ENCODE measurements around the gene LRIG1.
A peak's percentile ranks its signal among the peaks of the same experiment; 100 is the strongest.

Gene LRIG1

GRCh38 chr3:66502981-66503380 lies 2.2 kb upstream of the LRIG1 start:
- DNase-seq (ENCODE audit: low read depth in 2 of 2), result no peak

GRCh38 chr3:66502245-66502874 lies 1.5 kb upstream of the LRIG1 start:
- no peak for DNase-seq (ENCODE audit: low read depth in 2 of 2)

GRCh38 chr3:66501483-66502244 lies 842 bp upstream of the LRIG1 start:
- no peak for DNase-seq (ENCODE audit: low read depth in 2 of 2)

- DNase-seq (ENCODE audit: low read depth in 2 of 2), result peak; percentile 26 to 30
These were observed 794 bp downstream of the LRIG1 start for GRCh38 chr3:66499881-66500575.

GRCh38 chr3:66498687-66499621 lies 1.9 kb downstream of the LRIG1 start:
- no peak for DNase-seq (ENCODE audit: low read depth in 2 of 2)

- no peak for DNase-seq (ENCODE audit: low read depth in 2 of 2)
These were observed 2.7 kb downstream of the LRIG1 start for GRCh38 chr3:66497985-66498671.

GRCh38 chr3:66497288-66497984 lies 3.4 kb downstream of the LRIG1 start:
- DNase-seq (ENCODE audit: low read depth in 2 of 2), result no peak

GRCh38 chr3:66496746-66497145 lies 4.1 kb downstream of the LRIG1 start:
- no peak for DNase-seq (ENCODE audit: low read depth in 2 of 2)

GRCh38 chr3:66496301-66496700 lies 4.5 kb downstream of the LRIG1 start:
- no peak for DNase-seq (ENCODE audit: low read depth in 2 of 2)

GRCh38 chr3:66495668-66496045 lies 5.2 kb downstream of the LRIG1 start:
- DNase-seq (ENCODE audit: low read depth in 2 of 2), result no peak

- DNase-seq (ENCODE audit: low read depth in 2 of 2), result no peak
These were observed 5.7 kb downstream of the LRIG1 start for GRCh38 chr3:66494959-66495667.

- no peak for DNase-seq (ENCODE audit: low read depth in 2 of 2)
These were observed 7.2 kb downstream of the LRIG1 start for GRCh38 chr3:66493458-66494099.

- DNase-seq (ENCODE audit: low read depth in 2 of 2), result no peak
These were observed 8.2 kb downstream of the LRIG1 start for GRCh38 chr3:66492672-66493071.

- DNase-seq (ENCODE audit: low read depth in 2 of 2), result no peak
These were observed 8.8 kb downstream of the LRIG1 start for GRCh38 chr3:66492071-66492470.

- no peak for DNase-seq (ENCODE audit: low read depth in 2 of 2)
These were observed 9.8 kb downstream of the LRIG1 start for GRCh38 chr3:66490984-66491383.

GRCh38 chr3:66490214-66490613 lies 10.6 kb downstream of the LRIG1 start:
- no peak for DNase-seq (ENCODE audit: low read depth in 2 of 2)

GRCh38 chr3:66489581-66489980 lies 11.2 kb downstream of the LRIG1 start:
- DNase-seq (ENCODE audit: low read depth in 2 of 2), result no peak

GRCh38 chr3:66489115-66489514 lies 11.7 kb downstream of the LRIG1 start:
- DNase-seq (ENCODE audit: low read depth in 2 of 2), result no peak

GRCh38 chr3:66488492-66488891 lies 12.3 kb downstream of the LRIG1 start:
- DNase-seq (ENCODE audit: low read depth in 2 of 2), result no peak
